Cardiac muscle cell (in vitro differentiated cells and primary cell): ENCODE data around the gene IFT81. TPM values are rescaled to one million over a fixed set of nuclear protein-coding genes. Genes with fewer than 3 reads are reported as not detected.
A peak's percentile ranks its signal among the peaks of the same experiment; 100 is the strongest.

Experiments
- DNase-seq, 2 donors: peaks; one replicate each; pipeline versions ENCODE4 v3.0.0 to v3.0.0-alpha.2; 2010 to 2017; ENCODE audit warnings: low read depth in 1 of 2, low spot score in 1 of 2
- H3K27ac ChIP-seq: fragments of 200-600 bp; sonication (generic); 2 replicates; pipeline ENCODE4 v1.5.1; 2016
- H3K27me3 ChIP-seq: fragments of 200-600 bp; sonication (generic); 2 replicates; pipeline ENCODE4 v1.6.0; 2016; ENCODE audit warnings: control low read depth
- H3K36me3 ChIP-seq: fragments of 200-600 bp; sonication (generic); 2 replicates; pipeline ENCODE4 v1.5.1; 2016; ENCODE audit warnings: control low read depth
- H3K4me1 ChIP-seq: fragments of 200-600 bp; sonication (generic); 2 replicates; pipeline ENCODE4 v1.8.1; 2017; ENCODE audit warnings: low read depth, mild to moderate bottlenecking, mixed run types
- H3K4me3 ChIP-seq: fragments of 200-600 bp; sonication (generic); 2 replicates; pipeline ENCODE4 v1.5.1; 2016; ENCODE audit warnings: mild to moderate bottlenecking
- H3K9me3 ChIP-seq: fragments of 200-600 bp; sonication (generic); 2 replicates; pipeline ENCODE4 v1.5.1; 2017; ENCODE audit warnings: low read depth, mild to moderate bottlenecking, control low read depth
- polyA plus RNA-seq: library from polyadenylated mRNA; unstranded; fragments of >200 nt; fragmentation: Nextera tagmentation; extraction: Ambion mirVana; gene quantifications from 2 replicates; pipeline ENCODE4 v1.2.1, GENCODE V29; 2016
- total RNA-seq: library from RNA; depleted of rRNA; stranded (reverse); fragments of >200 nt; gene quantifications from 2 replicates; pipeline ENCODE4 v1.2.3, GENCODE V29; 2016
- TF ChIP-seq, protein P1 (sequence below): IDR thresholded peaks from 2 replicates; pipeline ENCODE4 v1.5.1; 2012; ENCODE audit warnings: low read depth, mild to moderate bottlenecking, low read length

The IFT81 gene
- total and polyA plus RNA-seq, 2 experiments from 2014 or later: 30.0 to 42.6 TPM

DNA sequence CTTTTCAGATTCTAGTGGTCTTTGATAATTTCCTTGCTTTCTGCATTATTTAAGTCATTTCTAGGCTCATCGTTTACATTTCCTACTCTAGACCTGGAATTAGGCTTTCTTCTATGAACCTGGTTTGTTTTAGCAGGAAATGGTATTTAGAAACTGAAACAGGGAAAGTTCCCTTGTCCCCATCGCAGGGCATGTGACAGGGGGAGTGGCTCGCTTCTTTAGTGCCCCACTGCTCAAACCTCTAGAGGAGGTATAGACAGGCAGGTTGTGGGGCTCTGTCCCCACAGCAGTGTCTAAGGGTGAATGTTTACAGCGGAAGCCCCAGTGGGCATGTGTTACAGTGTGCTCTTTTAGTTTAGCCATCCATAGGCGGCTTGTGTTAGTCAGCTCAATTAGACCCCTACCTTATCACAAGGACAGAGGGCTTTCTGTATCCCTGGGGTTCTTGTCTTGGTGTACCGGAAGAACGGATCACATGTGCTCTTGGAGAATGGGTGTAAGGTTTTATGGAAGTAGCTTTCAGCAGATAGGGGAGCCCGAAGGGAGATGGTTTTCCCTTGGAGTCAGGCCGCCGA, 25.0 kb downstream of the IFT81 start:
- H3K4me3 ChIP-seq: no peak overlapping the region
- no peaks in the 10 kb centered on the region for H3K9me3 ChIP-seq
- TF ChIP-seq, protein P1, sequence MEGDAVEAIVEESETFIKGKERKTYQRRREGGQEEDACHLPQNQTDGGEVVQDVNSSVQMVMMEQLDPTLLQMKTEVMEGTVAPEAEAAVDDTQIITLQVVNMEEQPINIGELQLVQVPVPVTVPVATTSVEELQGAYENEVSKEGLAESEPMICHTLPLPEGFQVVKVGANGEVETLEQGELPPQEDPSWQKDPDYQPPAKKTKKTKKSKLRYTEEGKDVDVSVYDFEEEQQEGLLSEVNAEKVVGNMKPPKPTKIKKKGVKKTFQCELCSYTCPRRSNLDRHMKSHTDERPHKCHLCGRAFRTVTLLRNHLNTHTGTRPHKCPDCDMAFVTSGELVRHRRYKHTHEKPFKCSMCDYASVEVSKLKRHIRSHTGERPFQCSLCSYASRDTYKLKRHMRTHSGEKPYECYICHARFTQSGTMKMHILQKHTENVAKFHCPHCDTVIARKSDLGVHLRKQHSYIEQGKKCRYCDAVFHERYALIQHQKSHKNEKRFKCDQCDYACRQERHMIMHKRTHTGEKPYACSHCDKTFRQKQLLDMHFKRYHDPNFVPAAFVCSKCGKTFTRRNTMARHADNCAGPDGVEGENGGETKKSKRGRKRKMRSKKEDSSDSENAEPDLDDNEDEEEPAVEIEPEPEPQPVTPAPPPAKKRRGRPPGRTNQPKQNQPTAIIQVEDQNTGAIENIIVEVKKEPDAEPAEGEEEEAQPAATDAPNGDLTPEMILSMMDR: no peak
- H3K4me1 ChIP-seq: no peaks in the 10 kb centered on the region
- DNase-seq: no peak
- H3K27ac ChIP-seq: no peak overlapping the region
- H3K36me3 ChIP-seq: peaks cover 65% of the 10 kb centered on the region
- no peaks in the 10 kb centered on the region for H3K27me3 ChIP-seq

DNA sequence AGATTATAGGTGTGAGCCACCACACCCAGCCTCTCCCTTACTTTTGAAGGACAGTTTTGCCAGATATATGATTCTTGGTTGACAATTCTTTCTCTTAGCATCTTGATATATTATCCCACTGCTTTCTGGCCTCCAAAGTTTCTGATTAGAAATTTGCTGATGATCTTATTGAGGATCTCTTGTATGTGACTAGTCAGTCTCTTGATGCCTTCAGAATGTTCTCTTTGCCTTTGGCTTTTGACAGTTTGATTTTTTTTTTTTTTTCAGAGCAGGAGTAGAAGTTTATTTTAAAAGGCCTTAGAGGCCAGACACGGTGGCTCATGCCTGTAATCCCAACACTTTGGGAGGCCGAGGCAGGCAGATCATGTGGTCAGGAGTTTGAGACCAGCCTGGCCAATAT, 32.6 kb downstream of the IFT81 start:
- Histone ChIP-seq H3K4me3 (no peak overlapping the region), H3K27ac (no peak overlapping the region), H3K27me3 (no peaks in the 10 kb centered on the region), H3K4me1 (no peaks in the 10 kb centered on the region), H3K36me3 (peaks cover 24% of the 10 kb centered on the region), H3K9me3 (no peaks in the 10 kb centered on the region)
- TF ChIP-seq, protein P1: no peak
- DNase-seq: no peak

DNA sequence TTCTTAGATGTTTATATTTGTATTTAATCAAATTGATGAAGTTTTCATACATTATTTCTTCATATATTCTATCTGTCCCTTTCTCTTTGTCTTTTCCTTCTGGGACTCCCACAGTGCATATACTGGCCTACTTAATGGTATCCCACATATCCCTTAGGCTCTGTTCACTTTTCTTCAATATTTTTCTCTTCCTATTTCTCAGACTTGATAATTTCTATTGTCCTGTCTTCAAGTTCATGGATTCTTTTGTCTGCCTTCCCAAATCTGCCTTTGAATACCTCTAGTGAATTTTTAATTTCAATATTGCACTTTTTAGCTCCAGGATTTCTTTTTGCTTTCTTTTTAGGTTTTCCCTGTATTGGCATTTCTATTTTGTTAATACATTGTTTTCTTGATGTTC, 33.4 kb downstream of the IFT81 start:
- no peak for DNase-seq
- no peak overlapping the region for H3K4me3 ChIP-seq
- no peaks in the 10 kb centered on the region for H3K4me1 ChIP-seq
- H3K27ac ChIP-seq: no peak overlapping the region
- H3K27me3 ChIP-seq: no peaks in the 10 kb centered on the region
- H3K9me3 ChIP-seq: no peaks in the 10 kb centered on the region
- H3K36me3 ChIP-seq: peaks cover 23% of the 10 kb centered on the region
- TF ChIP-seq, protein P1: no peak

DNA sequence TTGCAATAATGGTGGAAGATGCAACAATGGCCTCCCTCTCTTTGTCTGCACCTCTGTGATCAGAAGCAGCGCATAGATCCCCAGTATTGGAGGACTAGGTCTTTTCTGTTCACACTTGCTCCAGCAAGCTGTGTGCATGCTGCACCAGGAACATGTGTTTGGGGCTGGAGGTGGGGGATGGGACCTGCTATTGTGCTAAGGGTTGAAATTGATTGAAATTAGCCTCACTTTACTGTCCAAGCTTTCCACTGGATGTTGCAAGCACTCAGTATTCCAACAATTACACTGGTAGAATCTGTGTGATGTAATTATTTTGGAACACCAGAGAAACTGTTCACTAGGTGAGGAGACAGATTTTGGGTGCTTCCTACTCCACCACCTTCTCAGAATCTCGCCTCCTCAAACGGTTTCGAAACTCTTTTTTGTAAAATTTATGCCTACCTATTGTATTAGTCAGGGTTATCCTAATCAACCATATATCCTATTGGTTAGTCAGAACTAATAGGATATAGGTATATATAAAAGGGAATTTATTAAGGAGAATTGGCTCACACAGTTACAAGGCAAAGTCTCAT, 35.6 kb downstream of the IFT81 start:
- Histone ChIP-seq H3K9me3 (no peaks in the 10 kb centered on the region), H3K4me3 (no peak overlapping the region), H3K27ac (peak overlapping the region; percentile 9), H3K36me3 (peaks cover 25% of the 10 kb centered on the region), H3K4me1 (no peaks in the 10 kb centered on the region), H3K27me3 (no peaks in the 10 kb centered on the region)
- DNase-seq: no peak
- TF ChIP-seq, protein P1: no peak

DNA sequence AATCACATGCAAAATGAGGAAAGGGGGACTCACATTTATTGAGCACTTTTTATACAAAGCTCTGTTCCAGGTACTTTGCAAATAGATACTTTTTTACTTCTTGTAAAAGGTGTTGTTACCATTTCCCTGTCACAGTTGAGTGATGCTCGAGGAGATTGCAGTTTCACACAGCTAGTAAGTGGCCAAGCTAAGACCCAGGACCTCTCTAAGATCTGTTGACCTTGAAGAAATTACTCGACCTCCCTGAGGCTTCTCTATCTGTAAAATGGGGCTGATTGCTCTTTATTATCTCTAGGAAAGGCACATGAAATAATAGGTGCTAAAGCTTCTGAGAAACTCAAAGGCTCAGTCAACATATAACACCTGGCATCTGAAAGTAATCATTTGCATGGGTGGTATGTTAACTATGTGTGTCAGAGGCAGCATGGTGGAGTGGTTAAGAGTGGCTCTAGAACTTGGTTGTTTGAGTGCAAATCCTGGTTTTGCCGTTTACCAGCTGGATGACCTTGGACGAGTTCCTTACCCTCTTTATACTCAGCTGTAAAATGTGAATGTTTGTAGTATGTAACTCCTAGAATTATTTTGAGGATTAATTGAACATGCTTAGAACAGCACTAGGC, 41.5 kb downstream of the IFT81 start:
- Histone ChIP-seq H3K27ac (peak overlapping the region; percentile 15), H3K27me3 (no peaks in the 10 kb centered on the region), H3K4me3 (no peak overlapping the region), H3K36me3 (peaks cover 20% of the 10 kb centered on the region), H3K9me3 (no peaks in the 10 kb centered on the region), H3K4me1 (peaks cover 4% of the 10 kb centered on the region)
- peak in 1 of 2 donors; percentile 9 for DNase-seq
- TF ChIP-seq, protein P1: no peak
